Femur (tissue), 1 donor: Measurements from ENCODE around the gene TCF21.
"Not testable (repeated sequence)": the region's sequence is repeated elsewhere in the genome, so short reads cannot be mapped to it uniquely, and the experiment has no call there.

Source experiments
- DNase-seq: peaks from one replicate; pipeline ENCODE4 v3.0.0-alpha.2; 2017

Gene TCF21

DNA sequence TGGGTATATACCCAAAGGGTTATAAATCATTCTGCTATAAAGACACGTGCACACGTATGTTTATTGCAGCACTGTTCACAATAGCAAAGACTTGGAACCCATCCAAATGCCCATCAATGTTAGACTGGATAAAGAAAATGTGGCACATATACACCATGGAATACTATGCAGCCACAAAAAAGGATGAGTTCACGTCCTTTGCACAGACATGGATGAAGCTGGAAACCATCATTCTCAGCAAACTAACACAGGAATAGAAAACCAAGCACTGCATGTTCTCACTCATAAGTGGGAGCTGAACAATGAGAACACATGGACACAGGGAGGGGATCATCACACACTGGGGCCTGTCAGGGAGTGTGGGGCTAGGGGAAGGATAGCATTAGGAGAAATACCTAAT, 47.4 kb downstream of the TCF21 start:
- DNase-seq, result not testable (repeated sequence)

DNA sequence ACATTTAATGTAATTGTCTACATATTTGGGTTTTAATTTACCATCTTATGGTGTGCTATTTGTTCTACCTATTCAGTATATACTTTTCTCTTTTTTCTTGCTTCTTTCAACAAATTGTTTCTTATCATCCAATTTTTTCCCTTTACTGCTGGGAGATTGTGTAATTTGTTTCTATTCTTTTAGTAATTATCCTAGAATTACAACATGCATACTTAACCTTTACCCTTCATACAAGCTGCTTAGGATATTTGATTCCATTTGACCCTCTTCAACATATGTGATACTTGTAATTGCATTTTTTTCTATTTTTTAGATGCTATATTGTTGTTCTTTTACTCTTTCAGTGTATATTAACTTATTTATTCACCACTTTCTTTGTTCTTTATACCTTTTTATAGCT, 49.0 kb downstream of the TCF21 start:
- DNase-seq, result no peak

DNA sequence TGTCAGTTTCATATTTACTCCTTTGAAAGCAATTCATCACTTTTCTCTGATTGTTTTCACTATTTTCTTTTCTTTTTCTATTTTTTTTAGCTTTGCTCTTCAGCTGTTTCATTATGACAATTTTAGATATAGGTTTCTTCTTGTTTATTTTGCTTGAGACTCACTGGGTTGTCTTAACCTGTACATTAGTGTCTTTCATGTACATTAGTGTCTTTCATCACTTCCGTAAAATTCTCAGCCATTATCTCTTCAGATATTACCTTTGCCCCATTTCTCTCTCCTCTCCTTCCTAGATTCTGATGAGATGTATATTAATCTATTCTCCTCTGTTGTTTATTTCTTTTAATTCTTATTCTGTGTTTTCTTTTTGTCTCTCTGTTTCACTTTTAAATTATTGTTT, 49.6 kb downstream of the TCF21 start:
- no peak for DNase-seq

GRCh38 chr6:133939778-133940667, 51.1 kb downstream of the TCF21 start:
- DNase-seq, result no peak
